Neural cell (in vitro differentiated cells): ENCODE results near the gene APBA1. TPM values are rescaled to one million over a fixed set of nuclear protein-coding genes. Genes with fewer than 3 reads are reported as not detected.

ENCODE experiments used
- H2AFZ ChIP-seq: fragments of 200-600, 300-800 bp; sonication (generic), shearing (Covaris generic); 2 replicates; pipeline ENCODE4 v1.6.0; 2014; ENCODE audit warnings: low read depth, mild to moderate bottlenecking, antibody characterized with exemption, low read length, moderate library complexity
- H3F3A ChIP-seq: fragments of 200-600 bp; shearing (Covaris generic); 2 replicates; pipeline ENCODE4 v1.6.1; 2016; ENCODE audit warnings: mild to moderate bottlenecking, moderate library complexity, mixed read lengths, antibody characterized with exemption, low read length; ENCODE audit not compliant: insufficient read depth, poor library complexity, severe bottlenecking
- H3K27ac ChIP-seq: fragments of 200-600, 300-800 bp; sonication (generic), shearing (Covaris generic); 2 replicates; pipeline ENCODE4 v1.5.1; 2014; ENCODE audit warnings: mild to moderate bottlenecking, low read length, moderate library complexity
- H3K27me3 ChIP-seq: fragments of 300-800, 200-600 bp; sonication (generic), shearing (Covaris generic); 2 replicates; pipeline ENCODE4 v1.6.0; 2014; ENCODE audit warnings: mild to moderate bottlenecking, low read depth, low read length, moderate library complexity; ENCODE audit not compliant: insufficient read depth
- H3K36me3 ChIP-seq: fragments of 300-800, 200-600 bp; sonication (generic), shearing (Covaris generic); 2 replicates; pipeline ENCODE4 v1.5.1; 2014; ENCODE audit warnings: mild to moderate bottlenecking, antibody characterized with exemption, low read length, moderate library complexity; ENCODE audit not compliant: insufficient read depth
- H3K4me2 ChIP-seq: fragments of 300-800, 200-600 bp; sonication (generic), shearing (Covaris generic); 2 replicates; pipeline ENCODE4 v1.6.0; 2014; ENCODE audit warnings: mild to moderate bottlenecking, low read length
- H3K4me3 ChIP-seq: fragments of 300-800, 200-600 bp; sonication (generic), shearing (Covaris generic); 2 replicates; pipeline ENCODE4 v1.5.1; 2014; ENCODE audit warnings: mild to moderate bottlenecking, low read length, moderate library complexity
- H3K79me2 ChIP-seq: fragments of 200-600 bp; shearing (Covaris generic); replicated peaks from 2 replicates; pipeline ENCODE4 v1.6.0; 2014; ENCODE audit warnings: mild to moderate bottlenecking, low read length, moderate library complexity; ENCODE audit not compliant: insufficient read depth
- H3K9ac ChIP-seq: fragments of 300-800, 200-600 bp; sonication (generic), shearing (Covaris generic); 2 replicates; pipeline ENCODE4 v1.6.1; 2016; ENCODE audit warnings: mild to moderate bottlenecking, low read length, mixed read lengths
- H3K9me2 ChIP-seq: fragments of 200-600 bp; shearing (Covaris generic); 2 replicates; pipeline ENCODE4 v1.6.1; 2016; ENCODE audit warnings: mild to moderate bottlenecking, low read length, mixed read lengths; ENCODE audit not compliant: insufficient read depth
- H3K9me3 ChIP-seq: fragments of 200-600, 300-800 bp; sonication (generic), shearing (Covaris generic); 2 replicates; pipeline ENCODE4 v1.6.1; 2016; ENCODE audit warnings: mild to moderate bottlenecking, mixed run types, low read length, moderate library complexity, mixed read lengths
- H4K20me1 ChIP-seq: fragments of 200-600 bp; shearing (Covaris generic); 2 replicates; pipeline ENCODE4 v1.6.1; 2016; ENCODE audit warnings: mild to moderate bottlenecking, mixed run types; ENCODE audit not compliant: insufficient read depth
- EP300 ChIP-seq: fragments of 450-650 bp; conservative IDR thresholded peaks from 2 replicates; pipeline ENCODE4 v1.6.1; 2014; ENCODE audit warnings: antibody characterized with exemption, mild to moderate bottlenecking, moderate library complexity; ENCODE audit not compliant: poor library complexity, severe bottlenecking
- EZH2 ChIP-seq: fragments of 200-600, 300-800 bp; shearing (Covaris generic), sonication (generic); IDR thresholded peaks from 2 replicates; pipeline ENCODE4 v1.6.1; 2014; ENCODE audit warnings: antibody characterized with exemption, low read length, borderline replicate concordance, mild to moderate bottlenecking; ENCODE audit not compliant: insufficient read depth, poor library complexity, severe bottlenecking
- MXI1 ChIP-seq: fragments of 450-650 bp; conservative IDR thresholded peaks from 2 replicates; pipeline ENCODE4 v1.6.1; 2014; ENCODE audit warnings: antibody characterized with exemption, mild to moderate bottlenecking; ENCODE audit not compliant: poor library complexity, severe bottlenecking
- POLR2AphosphoS5 ChIP-seq: IDR thresholded peaks from 2 replicates; pipeline ENCODE4 v1.6.1; 2012
- RAD21 ChIP-seq: fragments of 450-650 bp; conservative IDR thresholded peaks from 2 replicates; pipeline ENCODE4 v1.6.1; 2014; ENCODE audit warnings: antibody characterized with exemption, mild to moderate bottlenecking, moderate library complexity
- SMC3 ChIP-seq: fragments of 450-650 bp; conservative IDR thresholded peaks from 2 replicates; pipeline ENCODE4 v1.6.1; 2014; ENCODE audit warnings: antibody characterized with exemption, mild to moderate bottlenecking, moderate library complexity; ENCODE audit not compliant: poor library complexity
- TAF1 ChIP-seq: IDR thresholded peaks from 2 replicates; pipeline ENCODE4 v1.6.1; 2012; ENCODE audit warnings: low read depth
- polyA plus RNA-seq: library from polyadenylated mRNA; depleted of rRNA; stranded (reverse); fragments of >200 nt; gene quantifications from 2 replicates; pipeline ENCODE4 v1.2.3, GENCODE V29; 2014
- TF ChIP-seq, protein P1 (sequence below): fragments of 450-650 bp; IDR thresholded peaks from 2 replicates; pipeline ENCODE4 v1.5.1; 2014; ENCODE audit warnings: antibody characterized with exemption, mild to moderate bottlenecking, moderate library complexity; ENCODE audit not compliant: poor library complexity, severe bottlenecking
- TF ChIP-seq, protein P2 (sequence below): IDR thresholded peaks from 2 replicates; pipeline ENCODE4 v1.6.1; 2012; ENCODE audit warnings: borderline replicate concordance

The APBA1 gene
- polyA plus RNA-seq, 1 donor from 2014 or later: 10.9 TPM

DNA sequence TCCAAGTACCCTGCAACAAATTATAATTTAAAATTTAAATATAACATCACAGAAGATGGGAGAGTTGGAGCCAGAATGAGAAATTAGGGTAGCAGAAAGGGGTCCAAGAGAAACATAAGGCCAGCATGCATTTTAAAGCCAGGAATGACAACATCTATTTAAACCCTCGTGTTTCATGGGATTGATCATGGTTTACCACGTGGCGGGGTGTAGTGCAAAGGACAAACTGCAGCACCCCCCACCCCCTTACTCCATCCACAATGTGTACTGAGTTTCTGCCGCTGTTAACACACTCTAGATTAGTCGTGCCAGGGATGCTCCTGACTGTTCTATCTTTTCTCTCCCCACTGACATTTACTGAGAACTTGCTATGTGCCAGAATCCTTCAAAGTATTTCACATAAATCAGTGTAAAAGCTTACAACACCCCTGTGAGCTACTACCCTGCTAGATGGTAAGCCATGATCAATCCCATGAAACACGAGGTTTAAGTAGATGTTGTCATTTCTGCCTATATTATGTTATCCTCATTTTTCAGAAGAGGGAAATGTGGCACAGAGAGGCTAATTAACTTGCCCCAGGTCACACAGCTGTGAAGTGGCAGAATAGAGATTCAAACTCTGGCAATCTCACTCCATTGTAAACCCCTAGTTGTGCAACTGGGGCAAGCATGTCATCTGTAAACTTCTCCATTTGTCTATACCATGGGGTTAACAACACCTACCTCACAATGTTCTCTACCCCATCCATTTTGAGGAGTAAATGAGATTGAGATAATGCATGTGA is 210.9 kb downstream of the APBA1 start:
- H3K9me3 ChIP-seq: no peaks in the 10 kb centered on the region
- no peaks in the 10 kb centered on the region for H3K79me2 ChIP-seq
- no peak overlapping the region for H2AFZ ChIP-seq
- peaks cover 15% of the 10 kb centered on the region for H3K36me3 ChIP-seq
- H3K27me3 ChIP-seq: no peaks in the 10 kb centered on the region
- no peak overlapping the region for H3K27ac ChIP-seq
- no peaks in the 10 kb centered on the region for H4K20me1 ChIP-seq
- H3K4me2 ChIP-seq: no peak overlapping the region
- no peak overlapping the region for H3K9ac ChIP-seq
- TF ChIP-seq POLR2AphosphoS5 (no peak), EP300 (no peak), EZH2 (no peak), RAD21 (no peak), SMC3 (no peak), TAF1 (no peak), MXI1 (no peak)
- TF ChIP-seq, protein P1, sequence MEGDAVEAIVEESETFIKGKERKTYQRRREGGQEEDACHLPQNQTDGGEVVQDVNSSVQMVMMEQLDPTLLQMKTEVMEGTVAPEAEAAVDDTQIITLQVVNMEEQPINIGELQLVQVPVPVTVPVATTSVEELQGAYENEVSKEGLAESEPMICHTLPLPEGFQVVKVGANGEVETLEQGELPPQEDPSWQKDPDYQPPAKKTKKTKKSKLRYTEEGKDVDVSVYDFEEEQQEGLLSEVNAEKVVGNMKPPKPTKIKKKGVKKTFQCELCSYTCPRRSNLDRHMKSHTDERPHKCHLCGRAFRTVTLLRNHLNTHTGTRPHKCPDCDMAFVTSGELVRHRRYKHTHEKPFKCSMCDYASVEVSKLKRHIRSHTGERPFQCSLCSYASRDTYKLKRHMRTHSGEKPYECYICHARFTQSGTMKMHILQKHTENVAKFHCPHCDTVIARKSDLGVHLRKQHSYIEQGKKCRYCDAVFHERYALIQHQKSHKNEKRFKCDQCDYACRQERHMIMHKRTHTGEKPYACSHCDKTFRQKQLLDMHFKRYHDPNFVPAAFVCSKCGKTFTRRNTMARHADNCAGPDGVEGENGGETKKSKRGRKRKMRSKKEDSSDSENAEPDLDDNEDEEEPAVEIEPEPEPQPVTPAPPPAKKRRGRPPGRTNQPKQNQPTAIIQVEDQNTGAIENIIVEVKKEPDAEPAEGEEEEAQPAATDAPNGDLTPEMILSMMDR: no peak
- TF ChIP-seq, protein P2, sequence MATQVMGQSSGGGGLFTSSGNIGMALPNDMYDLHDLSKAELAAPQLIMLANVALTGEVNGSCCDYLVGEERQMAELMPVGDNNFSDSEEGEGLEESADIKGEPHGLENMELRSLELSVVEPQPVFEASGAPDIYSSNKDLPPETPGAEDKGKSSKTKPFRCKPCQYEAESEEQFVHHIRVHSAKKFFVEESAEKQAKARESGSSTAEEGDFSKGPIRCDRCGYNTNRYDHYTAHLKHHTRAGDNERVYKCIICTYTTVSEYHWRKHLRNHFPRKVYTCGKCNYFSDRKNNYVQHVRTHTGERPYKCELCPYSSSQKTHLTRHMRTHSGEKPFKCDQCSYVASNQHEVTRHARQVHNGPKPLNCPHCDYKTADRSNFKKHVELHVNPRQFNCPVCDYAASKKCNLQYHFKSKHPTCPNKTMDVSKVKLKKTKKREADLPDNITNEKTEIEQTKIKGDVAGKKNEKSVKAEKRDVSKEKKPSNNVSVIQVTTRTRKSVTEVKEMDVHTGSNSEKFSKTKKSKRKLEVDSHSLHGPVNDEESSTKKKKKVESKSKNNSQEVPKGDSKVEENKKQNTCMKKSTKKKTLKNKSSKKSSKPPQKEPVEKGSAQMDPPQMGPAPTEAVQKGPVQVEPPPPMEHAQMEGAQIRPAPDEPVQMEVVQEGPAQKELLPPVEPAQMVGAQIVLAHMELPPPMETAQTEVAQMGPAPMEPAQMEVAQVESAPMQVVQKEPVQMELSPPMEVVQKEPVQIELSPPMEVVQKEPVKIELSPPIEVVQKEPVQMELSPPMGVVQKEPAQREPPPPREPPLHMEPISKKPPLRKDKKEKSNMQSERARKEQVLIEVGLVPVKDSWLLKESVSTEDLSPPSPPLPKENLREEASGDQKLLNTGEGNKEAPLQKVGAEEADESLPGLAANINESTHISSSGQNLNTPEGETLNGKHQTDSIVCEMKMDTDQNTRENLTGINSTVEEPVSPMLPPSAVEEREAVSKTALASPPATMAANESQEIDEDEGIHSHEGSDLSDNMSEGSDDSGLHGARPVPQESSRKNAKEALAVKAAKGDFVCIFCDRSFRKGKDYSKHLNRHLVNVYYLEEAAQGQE: no peak
- no peaks in the 10 kb centered on the region for H3F3A ChIP-seq
- H3K4me3 ChIP-seq: no peak overlapping the region
- no peaks in the 10 kb centered on the region for H3K9me2 ChIP-seq

DNA sequence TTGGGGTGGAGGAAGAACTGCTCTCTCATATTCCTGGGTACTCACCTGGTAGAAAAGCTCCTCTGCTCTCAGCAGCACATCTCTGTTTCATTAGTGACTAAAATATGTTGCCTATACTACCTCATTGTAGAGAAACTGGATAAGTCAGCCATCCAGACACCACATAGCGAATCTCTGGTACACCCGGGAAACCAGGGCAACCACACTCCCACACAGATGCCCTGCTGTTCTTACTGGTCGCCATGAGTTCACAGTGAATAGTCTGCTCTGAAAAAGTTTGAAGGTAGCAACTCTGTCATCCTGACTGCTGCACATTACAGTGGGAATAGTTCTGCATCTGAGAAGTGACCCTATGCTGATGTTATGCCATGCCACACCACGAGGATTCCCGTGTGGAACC is 212.2 kb downstream of the APBA1 start:
- peaks cover 6% of the 10 kb centered on the region for H3K36me3 ChIP-seq
- H4K20me1 ChIP-seq: no peaks in the 10 kb centered on the region
- no peak overlapping the region for H3K9ac ChIP-seq
- no peaks in the 10 kb centered on the region for H3K9me2 ChIP-seq
- H2AFZ ChIP-seq: no peak overlapping the region
- H3K4me2 ChIP-seq: no peak overlapping the region
- TF ChIP-seq EP300 (no peak), SMC3 (no peak), POLR2AphosphoS5 (no peak), EZH2 (no peak), MXI1 (no peak), RAD21 (no peak), TAF1 (no peak)
- TF ChIP-seq, protein P2: no peak
- TF ChIP-seq, protein P1: no peak
- H3K27ac ChIP-seq: no peak overlapping the region
- no peaks in the 10 kb centered on the region for H3F3A ChIP-seq
- no peaks in the 10 kb centered on the region for H3K27me3 ChIP-seq
- no peaks in the 10 kb centered on the region for H3K9me3 ChIP-seq
- H3K79me2 ChIP-seq: no peaks in the 10 kb centered on the region
- H3K4me3 ChIP-seq: no peak overlapping the region
